Spinal cord (tissue), 10 donors: ENCODE data around the gene RTBDN. TPM values are rescaled to one million over a fixed set of nuclear protein-coding genes. Genes with fewer than 3 reads are reported as not detected.
A peak's percentile ranks its signal among the peaks of the same experiment; 100 is the strongest.

Source experiments
- DNase-seq, 6 donors: peaks; one replicate each; pipeline versions ENCODE4 v3.0.0 to v3.0.0-alpha.2; 2013 to 2015; ENCODE audit warnings: low spot score in 6 of 6, low read depth in 4 of 6
- H3K27ac ChIP-seq: one replicate; pipeline ENCODE4 v1.5.1; 2013; ENCODE audit warnings: low read depth, low read length, control low read depth
- H3K27me3 ChIP-seq: one replicate; pipeline ENCODE4 v1.6.1; 2013; ENCODE audit warnings: low read length; ENCODE audit not compliant: control insufficient read depth, insufficient read depth
- H3K36me3 ChIP-seq: one replicate; pipeline ENCODE4 v1.6.1; 2013; ENCODE audit warnings: low read length; ENCODE audit not compliant: control insufficient read depth, insufficient read depth
- H3K4me1 ChIP-seq: one replicate; pipeline ENCODE4 v1.6.1; 2013; ENCODE audit warnings: low read length; ENCODE audit not compliant: control insufficient read depth, insufficient read depth
- H3K4me3 ChIP-seq: one replicate; pipeline ENCODE4 v1.5.1; 2013; ENCODE audit warnings: low read depth, low read length, control low read depth
- H3K9me3 ChIP-seq: one replicate; pipeline ENCODE4 v1.6.1; 2013; ENCODE audit warnings: low read length; ENCODE audit not compliant: control insufficient read depth, insufficient read depth
- WGBS: methylation state at CpG from one replicate; pipeline ENCODE4 v1.1.5; 2013; ENCODE audit warnings: missing lambda C conversion rate; ENCODE audit not compliant: insufficient coverage; 5-methylcytosine and 5-hydroxymethylcytosine counted together
- polyA plus RNA-seq, 2 donors: library from polyadenylated mRNA; unstranded; fragments of 120-200 nt; gene quantifications; one replicate each; pipeline ENCODE4 v1.2.1, GENCODE V29; 2013; ENCODE audit not compliant: insufficient read length in 2 of 2
- total RNA-seq, 2 donors: library from RNA; depleted of rRNA in 1 of 2; stranded (reverse); fragments of 120-200 nt in 1 of 2; fragments of >200 nt in 1 of 2; gene quantifications; one replicate each; pipeline versions ENCODE4 v1.2.3 to v1.2.4, GENCODE V29; 2013 to 2014
- donor health status: healthy.

RTBDN gene
- total and polyA plus RNA-seq, 4 donors = 1.1 to 6.8 (median 3.8) TPM

GRCh38 chr19:12794196-12794941 lies 40.0 kb downstream of the RTBDN start:
- peaks cover 26% of the 10 kb centered on the region for H3K36me3 ChIP-seq
- H3K27me3 ChIP-seq = peaks cover 5% of the 10 kb centered on the region
- H3K9me3 ChIP-seq = no peaks in the 10 kb centered on the region
- no peak for DNase-seq
- H3K4me3 ChIP-seq = peak overlapping the region; percentile 61
- WGBS = 85% methylated on average over 4 of the region's 7 CpGs
- H3K27ac ChIP-seq = peak overlapping the region; percentile 95
- peaks cover 48% of the 10 kb centered on the region for H3K4me1 ChIP-seq

GRCh38 chr19:12793290-12794195 lies 40.8 kb downstream of the RTBDN start:
- Histone ChIP-seq H3K4me3 (peak overlapping the region; percentile 61), H3K9me3 (no peaks in the 10 kb centered on the region), H3K27me3 (peaks cover 5% of the 10 kb centered on the region), H3K36me3 (peaks cover 18% of the 10 kb centered on the region), H3K27ac (peak overlapping the region; percentile 95), H3K4me1 (peaks cover 56% of the 10 kb centered on the region)
- DNase-seq = peak in 4 of 6 donors; percentile 86 to 98 (median 94)
- WGBS = under 1% methylated on average over 73 of the region's 81 CpGs

GRCh38 chr19:12792853-12793289 lies 41.5 kb downstream of the RTBDN start:
- Histone ChIP-seq H3K9me3 (no peaks in the 10 kb centered on the region), H3K4me3 (peak overlapping the region; percentile 61), H3K27me3 (peaks cover 5% of the 10 kb centered on the region), H3K4me1 (peaks cover 61% of the 10 kb centered on the region), H3K36me3 (peaks cover 11% of the 10 kb centered on the region), H3K27ac (peak overlapping the region; percentile 95)
- no peak for DNase-seq
- under 1% methylated on average over 11 of the region's 22 CpGs for WGBS

GRCh38 chr19:12792051-12792852 lies 42.1 kb downstream of the RTBDN start:
- WGBS = under 1% methylated on average over 84 of the region's 84 CpGs
- peaks cover 5% of the 10 kb centered on the region for H3K36me3 ChIP-seq
- peaks cover 5% of the 10 kb centered on the region for H3K27me3 ChIP-seq
- DNase-seq = peak in 2 of 6 donors; percentile 54 to 65
- H3K4me3 ChIP-seq = peak overlapping the region; percentile 61
- peak overlapping the region; percentile 95 for H3K27ac ChIP-seq
- H3K4me1 ChIP-seq = peaks cover 61% of the 10 kb centered on the region
- no peaks in the 10 kb centered on the region for H3K9me3 ChIP-seq

GRCh38 chr19:12791345-12792050 lies 42.9 kb downstream of the RTBDN start, which contains the start of gene JUNB:
JUNB (plus strand) TSS chr19:12791486; CDS start chr19:12791772, 286 bp downstream.
- Histone ChIP-seq H3K36me3 (no peaks in the 10 kb centered on the region), H3K27me3 (peaks cover 5% of the 10 kb centered on the region), H3K4me1 (peaks cover 62% of the 10 kb centered on the region)

GRCh38 chr19:12790628-12791344 lies 43.6 kb downstream of the RTBDN start:
- WGBS = 1% methylated on average over 22 of the region's 22 CpGs
- no peak for DNase-seq
- no peaks in the 10 kb centered on the region for H3K36me3 ChIP-seq
- peaks cover 5% of the 10 kb centered on the region for H3K27me3 ChIP-seq
- peak overlapping the region; percentile 61 for H3K4me3 ChIP-seq
- peaks cover 62% of the 10 kb centered on the region for H3K4me1 ChIP-seq
- H3K27ac ChIP-seq = peak overlapping the region; percentile 95
- no peaks in the 10 kb centered on the region for H3K9me3 ChIP-seq

More at GRCh38 chr19:12791345-12792050, 42.9 kb downstream of the RTBDN start, which contains the start of gene JUNB:
- WGBS = under 1% methylated on average over 73 of the region's 73 CpGs
- peak within 1 kb of the TSS; percentile 95 for H3K27ac ChIP-seq
- peak within 1 kb of the TSS; percentile 61 for H3K4me3 ChIP-seq
- peak in 3 of 6 donors; percentile 78 to 96 (median 95) for DNase-seq
- H3K9me3 ChIP-seq = no peaks in the 10 kb centered on the region

- under 1% methylated on average over 56 of the region's 56 CpGs for WGBS
- peaks cover 67% of the 10 kb centered on the region for H3K4me1 ChIP-seq
- H3K4me3 ChIP-seq = peak overlapping the region; percentile 61
- H3K27ac ChIP-seq = peak overlapping the region; percentile 95
- no peaks in the 10 kb centered on the region for H3K36me3 ChIP-seq
- peak in 3 of 6 donors; percentile 81 to 96 (median 96) for DNase-seq
- H3K27me3 ChIP-seq = peaks cover 5% of the 10 kb centered on the region
- no peaks in the 10 kb centered on the region for H3K9me3 ChIP-seq
Measured at GRCh38 chr19:12789904-12790619, 44.3 kb downstream of the RTBDN start.
